GM19324 (cell line): ENCODE measurements around the gene TMC7.
"Not testable (repeated sequence)": the region's sequence is repeated elsewhere in the genome, so short reads cannot be mapped to it uniquely, and the experiment has no call there.

Source experiments
- ATAC-seq: cut with Tn5 transposase; IDR thresholded peaks from one replicate; pipeline ENCODE4 v1.9.1; 2021; ENCODE audit warnings: mild to moderate bottlenecking, moderate library complexity; ENCODE audit not compliant: unreplicated experiment, low FRiP score

Gene TMC7

GRCh38 chr16:18983565-18984434, at the start of gene TMC7:
TSS of gene TMC7 (plus strand) at chr16:18983934. CDS start at chr16:18984064, 130 bp downstream.
- ATAC-seq, result no peak

DNA sequence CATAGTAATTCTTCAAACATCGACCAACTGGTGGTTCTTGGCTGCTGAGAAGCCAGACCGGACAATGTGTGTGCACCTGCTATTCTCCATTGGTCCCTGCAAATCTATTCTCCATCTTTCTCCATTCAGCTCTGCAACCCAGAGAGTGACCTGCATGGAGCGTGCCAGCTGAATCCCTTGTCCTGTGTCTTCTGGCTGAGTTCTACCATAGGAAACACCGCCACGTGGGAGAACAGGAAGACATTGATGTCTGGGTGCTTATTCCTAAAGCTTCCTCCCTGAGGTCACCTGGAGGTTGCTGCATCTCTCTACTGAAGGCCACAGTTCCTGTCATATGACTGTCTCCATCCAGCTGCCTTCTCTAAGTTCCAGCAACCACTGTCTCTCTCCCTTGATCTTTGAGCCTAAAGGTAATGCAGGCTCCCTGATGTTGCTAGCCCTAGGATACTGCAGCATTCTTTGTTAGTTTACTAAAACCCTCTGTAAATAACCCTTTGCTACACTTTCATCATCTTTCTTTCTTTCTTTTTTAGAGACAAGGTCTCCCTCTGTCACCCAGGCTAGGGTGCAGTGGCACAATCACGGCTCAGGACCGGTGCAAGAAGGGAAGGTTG, 46.9 kb upstream of the TMC7 start:
- ATAC-seq, result no peak

DNA sequence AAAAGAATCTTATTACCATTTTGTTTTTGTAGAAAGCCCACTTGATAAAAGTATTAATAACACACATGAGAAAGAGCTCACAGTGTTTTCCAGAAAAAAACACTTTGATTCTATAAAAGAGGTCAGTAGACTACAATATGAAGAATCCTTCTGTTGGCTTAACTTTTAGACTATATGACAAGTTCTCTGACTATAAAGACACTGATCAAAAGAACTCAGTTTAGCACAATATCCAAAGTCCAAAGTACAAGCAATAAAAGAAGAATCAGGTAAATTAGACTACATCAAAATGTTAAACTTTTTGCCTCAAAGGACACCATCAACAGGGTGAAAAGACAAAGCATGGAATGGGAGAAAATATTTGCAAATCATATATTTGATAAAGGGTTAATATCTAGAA, 46.3 kb upstream of the TMC7 start:
- no peak for ATAC-seq

- no peak for ATAC-seq
Measured at GRCh38 chr16:18938986-18939385, 44.7 kb upstream of the TMC7 start.

- no peak for ATAC-seq
Measured at GRCh38 chr16:18941471-18941870, 42.3 kb upstream of the TMC7 start.

- ATAC-seq, result no peak
Measured at GRCh38 chr16:18942061-18942460, 41.7 kb upstream of the TMC7 start.

- ATAC-seq, result no peak
Measured at GRCh38 chr16:18943414-18943813, 40.3 kb upstream of the TMC7 start.

DNA sequence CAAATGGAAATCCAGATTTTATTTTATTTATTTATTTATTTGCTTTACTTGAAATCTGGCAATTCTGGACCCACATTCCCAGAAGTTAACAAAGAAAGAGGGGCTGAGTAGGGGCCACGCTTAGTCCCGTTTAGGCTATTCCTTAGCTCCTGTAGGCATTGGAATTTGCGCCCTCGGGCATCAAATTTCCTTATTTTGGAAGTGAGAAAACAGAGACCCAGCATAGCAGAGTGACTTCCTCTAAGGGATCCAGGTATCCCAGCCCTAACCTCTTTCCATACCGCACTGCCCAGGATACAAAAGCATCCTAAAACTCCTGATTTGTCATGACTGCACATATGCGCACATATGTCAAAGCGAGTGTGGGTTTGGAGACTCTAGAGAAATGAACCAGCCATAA, 38.5 kb upstream of the TMC7 start:
- no peak for ATAC-seq

GRCh38 chr16:18948372-18949020, 35.2 kb upstream of the TMC7 start:
- no peak for ATAC-seq

DNA sequence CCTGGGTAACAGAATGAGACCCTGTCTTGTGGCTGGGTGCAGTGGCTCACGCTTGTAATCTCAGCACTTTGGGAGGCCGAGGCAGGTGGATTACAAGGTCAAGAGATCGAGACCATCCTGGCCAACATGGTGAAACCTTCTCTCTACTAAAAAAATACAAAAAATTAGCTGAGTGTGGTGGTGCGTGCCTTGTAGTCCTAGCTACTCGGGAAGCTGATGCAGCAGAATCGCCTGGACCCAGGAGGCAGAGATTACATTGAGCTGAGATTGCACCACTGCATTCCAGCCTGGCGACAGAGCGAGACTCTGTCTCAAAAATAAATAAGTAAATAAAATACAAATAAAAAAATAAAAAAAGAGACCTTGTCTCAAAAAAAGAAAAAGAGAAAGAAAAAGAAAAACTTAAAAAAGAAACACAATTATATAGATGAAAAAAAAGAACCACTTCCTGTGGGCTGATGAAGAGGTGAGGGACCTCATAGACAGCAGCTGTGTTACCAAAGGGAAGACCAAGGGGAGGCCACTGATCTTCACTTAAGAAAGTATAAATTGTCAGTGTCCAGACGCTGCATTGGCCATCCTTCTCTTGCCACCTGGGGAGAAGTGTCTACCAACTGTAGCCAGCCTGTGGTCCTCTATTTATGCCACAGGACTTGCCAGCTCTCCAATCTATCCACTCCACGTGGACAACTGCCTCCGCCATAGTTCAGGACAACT, 33.1 kb upstream of the TMC7 start:
- no peak for ATAC-seq

DNA sequence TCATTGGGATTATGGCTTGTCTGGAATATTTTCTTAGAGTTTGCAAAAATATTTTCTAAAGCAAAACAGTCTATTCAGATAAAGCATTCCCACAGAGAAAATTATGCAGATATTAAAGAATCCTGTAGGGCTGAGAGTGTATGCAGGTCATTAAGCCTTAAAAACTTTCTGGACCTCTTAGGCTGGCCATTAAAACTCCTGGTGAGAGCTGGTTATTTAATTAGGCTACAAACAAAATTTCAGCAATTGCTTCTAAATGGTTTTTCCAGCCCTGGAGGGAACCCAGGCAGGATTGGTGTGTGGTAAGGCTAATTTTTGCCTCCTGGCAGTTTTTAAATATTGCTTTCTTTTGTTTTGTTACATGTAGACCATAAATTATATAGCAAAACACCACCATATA, 30.2 kb upstream of the TMC7 start:
- ATAC-seq, result no peak

DNA sequence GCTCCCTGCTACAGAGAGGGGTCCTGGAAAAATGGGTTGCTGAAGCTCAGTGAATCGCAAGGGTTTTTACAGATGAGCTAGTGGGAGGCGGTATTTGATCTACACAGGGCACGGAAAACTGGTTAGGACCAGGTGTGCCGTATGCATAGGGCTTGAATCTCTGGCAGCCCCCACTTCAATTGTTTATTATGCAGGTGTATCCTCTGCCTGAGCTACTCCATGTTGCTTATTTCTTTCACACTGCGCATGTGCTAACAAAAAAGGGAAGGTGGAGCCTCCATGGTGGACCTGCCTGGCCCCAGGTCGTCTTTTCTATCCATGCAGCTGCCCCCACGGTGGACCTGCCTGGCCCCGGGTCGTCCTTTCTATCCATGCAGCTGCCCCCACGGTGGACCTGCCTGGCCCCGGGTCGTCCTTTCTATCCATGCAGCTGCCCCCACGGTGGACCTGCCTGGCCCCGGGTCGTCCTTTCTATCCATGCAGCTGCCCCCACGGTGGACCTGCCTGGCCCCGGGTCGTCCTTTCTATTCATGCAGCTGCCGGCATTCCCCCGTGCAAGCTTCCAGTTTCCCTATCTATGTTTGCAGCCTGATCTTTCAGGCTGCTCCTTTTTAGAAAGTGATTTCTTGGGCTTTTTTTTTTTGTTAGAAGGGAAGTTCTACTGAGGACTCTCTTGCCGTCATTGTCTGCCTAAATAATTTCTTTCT, 27.7 kb upstream of the TMC7 start:
- ATAC-seq, result not testable (repeated sequence)

DNA sequence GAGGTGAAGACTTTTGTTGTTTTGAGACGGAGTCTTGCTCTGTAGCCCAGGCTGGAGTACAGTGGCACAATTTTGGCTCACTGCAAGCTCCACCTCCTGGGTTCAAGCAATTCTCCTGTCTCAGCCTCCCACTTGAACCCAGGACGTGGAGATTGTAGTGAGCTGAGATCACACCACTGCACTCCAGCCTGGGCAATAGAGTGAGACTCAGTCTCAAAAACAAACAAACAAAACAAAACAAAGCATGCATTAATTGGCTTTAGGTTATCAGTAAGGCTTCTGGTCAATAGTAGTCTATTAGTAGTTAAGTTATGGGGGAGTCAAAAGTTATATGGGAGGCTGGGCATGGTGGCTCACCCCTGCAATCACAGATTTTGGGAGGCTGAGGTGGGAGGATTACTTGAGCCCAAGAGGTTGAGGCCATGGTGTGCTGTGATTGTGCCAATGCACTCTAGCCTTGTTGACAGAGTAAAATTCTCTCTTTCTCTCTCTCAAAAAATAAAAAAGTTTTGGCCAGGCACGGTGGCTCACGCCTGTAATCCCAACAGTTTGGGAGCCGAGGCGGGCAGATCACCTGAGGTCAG, 27.0 kb upstream of the TMC7 start:
- not testable (repeated sequence) for ATAC-seq

- no peak for ATAC-seq
Measured at GRCh38 chr16:18958621-18959029, 25.1 kb upstream of the TMC7 start.

- no peak for ATAC-seq
Measured at GRCh38 chr16:18959031-18959505, 24.7 kb upstream of the TMC7 start.

DNA sequence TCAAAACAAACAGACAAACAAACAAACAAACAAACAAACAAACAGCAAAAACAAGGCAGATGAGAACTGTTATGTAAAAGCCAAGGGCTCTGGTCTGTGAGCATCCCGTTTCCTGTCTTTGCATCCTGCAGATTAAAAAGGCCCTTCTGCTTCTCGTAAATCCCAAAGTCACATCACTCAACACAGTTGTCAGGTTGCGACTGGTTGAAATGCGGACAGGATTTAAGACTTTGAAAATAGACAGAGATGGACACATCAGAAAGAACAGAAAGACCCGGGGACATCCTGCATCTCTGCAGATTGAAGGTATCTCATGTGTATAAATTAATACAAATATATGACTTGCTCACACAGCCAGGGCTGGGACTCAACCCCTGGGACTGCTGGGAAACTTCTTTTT, 18.2 kb upstream of the TMC7 start:
- ATAC-seq, result no peak

DNA sequence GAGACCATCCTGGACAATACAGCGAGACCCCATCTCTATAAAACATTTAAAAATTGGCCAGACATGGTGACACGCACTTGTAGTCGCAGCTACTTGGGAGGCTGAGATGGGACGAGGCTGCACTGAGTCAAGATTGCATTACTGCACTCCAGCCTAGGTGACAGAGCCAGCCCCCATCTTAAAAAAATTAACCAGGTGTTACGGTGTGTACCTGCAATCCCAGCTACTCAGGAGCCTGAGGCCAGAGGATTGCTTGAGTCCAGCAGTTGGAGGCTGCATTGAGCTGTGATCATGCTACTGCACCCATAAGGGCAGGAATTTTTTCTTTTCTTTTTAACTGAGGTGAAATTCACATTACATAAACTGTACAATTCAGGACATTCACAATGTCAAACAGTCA, 16.9 kb upstream of the TMC7 start:
- ATAC-seq, result no peak

DNA sequence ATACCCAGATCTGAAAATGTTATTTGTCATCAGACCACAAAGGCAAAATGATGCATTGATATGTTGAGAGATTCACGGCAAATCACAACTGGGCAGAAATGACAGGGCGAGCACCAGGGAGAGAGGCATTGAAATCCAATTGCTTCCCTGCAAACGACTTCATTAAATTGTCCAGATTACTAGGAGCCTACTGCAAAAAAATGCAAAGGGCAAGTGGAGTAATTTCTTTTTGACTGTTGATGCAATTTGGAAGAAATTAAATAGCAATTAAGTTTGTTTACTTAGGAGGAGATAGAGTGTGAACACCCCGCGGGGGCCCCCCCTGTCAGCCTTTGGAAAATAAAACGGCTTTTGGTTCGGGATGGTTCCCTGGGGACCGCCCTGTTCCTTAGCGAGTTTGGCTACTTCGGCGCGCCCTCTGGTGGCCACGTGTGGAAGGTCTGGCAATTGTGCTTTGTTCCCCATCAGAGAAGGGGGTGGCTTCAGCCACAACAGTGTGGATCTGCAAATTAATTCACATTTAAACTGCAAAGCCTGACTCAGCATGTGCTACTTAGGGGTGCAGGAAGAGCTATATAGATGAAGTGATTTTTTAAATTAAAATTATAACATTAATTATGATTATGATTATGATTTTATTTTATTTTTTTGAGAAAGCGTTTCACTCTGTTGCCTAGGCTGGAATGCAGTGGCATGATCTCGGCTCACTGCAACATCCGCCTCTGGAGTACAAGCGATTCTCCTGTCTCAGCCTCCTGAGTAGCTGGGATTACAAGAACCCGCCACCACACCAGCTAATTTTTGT, 14.5 kb upstream of the TMC7 start:
- no peak for ATAC-seq

DNA sequence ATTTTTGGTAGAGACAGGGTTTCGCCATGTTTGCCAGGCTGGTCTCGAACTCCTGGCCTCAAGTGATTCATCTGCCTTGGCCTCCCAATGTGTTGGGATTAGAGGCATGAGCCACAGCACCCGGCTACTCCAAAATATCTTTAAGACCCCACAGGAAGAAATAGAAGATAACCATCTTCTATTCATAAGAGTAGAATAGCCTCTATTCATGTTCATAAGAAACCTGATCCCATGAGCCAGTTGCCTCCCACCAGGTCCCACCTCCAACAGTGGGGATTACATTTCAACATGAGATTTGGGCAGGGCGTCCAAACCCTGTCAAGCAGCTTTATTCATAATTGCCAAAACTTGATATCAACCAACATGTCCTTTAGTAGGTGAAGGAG, 13.9 kb upstream of the TMC7 start:
- ATAC-seq, result no peak
